ENCODE results near the gene EMCN.

GRCh38 chr4:100493756-100494155 is 24.1 kb downstream of the EMCN start:
- no peak for TF ChIP-seq CTCF (IDR thresholded peaks at IDR 0.05)
- TF ChIP-seq MAX (CRISPR knock-in tag; IDR thresholded peaks at IDR 0.05): no peak
- no peak for TF ChIP-seq FOXP1 (CRISPR knock-in tag; IDR thresholded peaks at IDR 0.05; ENCODE audit: borderline replicate concordance)
- no peak for TF ChIP-seq STAT6 (CRISPR knock-in tag; conservative IDR thresholded peaks at IDR 0.05; ENCODE audit: low read depth)
